HCT116 (cell line): Measurements from ENCODE around the gene ASAP2. TPM values are rescaled to one million over a fixed set of nuclear protein-coding genes. Genes with fewer than 3 reads are reported as not detected.

Source experiments
- ATAC-seq: fragments of 200-7000 bp; cut with Tn5 transposase; 2 replicates; pipeline ENCODE4 v1.9.1; 2020; ENCODE audit warnings: mild to moderate bottlenecking, moderate library complexity
- BruUV-seq: library from RNA; stranded (reverse); fragments of 400-500 nt; replicated peaks from 2 replicates; lab custom pipeline; 2021; lab: Mats Ljungman, UMichigan
- CTCF ChIA-PET: fragments of 300-600 bp; sonication (Branson Sonifier 250); formaldehyde crosslinking; loops from one replicate; lab custom pipeline; 2021; ENCODE audit warnings: antibody characterized with exemption; lab: Charles Lee
- POLR2A ChIA-PET: fragments of 300-600, 350-600 bp; sonication (Branson Sonifier 250); formaldehyde crosslinking; loops from one replicate; lab custom pipeline; 2021; ENCODE audit warnings: antibody characterized with exemption; lab: Charles Lee
- RAD21 ChIA-PET, 2 experiments: fragments of 300-600 bp; sonication (Branson Sonifier 250); formaldehyde crosslinking; loops; one replicate each; lab custom pipeline; 2023; ENCODE audit warnings: low total read pairs in 2 of 2; ENCODE audit not compliant: uncharacterized antibody in 2 of 2, unreplicated experiment in 2 of 2, low non-redundant PET in 1 of 2; lab: Charles Lee
- DNase-seq: peaks from one replicate; pipeline ENCODE4 v3.0.0-alpha.2; 2010; ENCODE audit warnings: low read depth, low spot score
- H2AFZ ChIP-seq: fragments of 200-600 bp; shearing (Covaris generic), sonication (generic); 2 replicates; pipeline ENCODE4 v1.6.1; 2017; ENCODE audit warnings: low read depth, mixed run types, mixed read lengths, antibody characterized with exemption, low read length; ENCODE audit not compliant: poor library complexity, severe bottlenecking
- H3K27ac ChIP-seq: 2 replicates; pipeline ENCODE4 v1.5.1; 2012; ENCODE audit warnings: low read depth, low read length
- H3K27me3 ChIP-seq: fragments of 200-600 bp; sonication (generic); 2 replicates; pipeline ENCODE4 v1.6.1; 2016; ENCODE audit warnings: mixed run types, low read length, mixed read lengths; ENCODE audit not compliant: insufficient read depth
- H3K36me3 ChIP-seq, 2 experiments: fragments of 200-500 bp in 1 of 2; fragments of 200-600 bp in 1 of 2; sonication (Bioruptor generic) in 1 of 2; sonication (generic) in 1 of 2; 2 replicates each; pipeline versions ENCODE4 v1.5.1 to v1.6.1; 2014 to 2016; ENCODE audit warnings: low read length in 2 of 2, inconsistent platforms in 1 of 2, mixed read lengths in 1 of 2, mixed run types in 1 of 2; ENCODE audit not compliant: insufficient read depth in 2 of 2, control insufficient read depth in 1 of 2
- H3K4me1 ChIP-seq, 2 experiments: fragments of 200-600 bp in 1 of 2; sonication (generic) in 1 of 2; 2 replicates each; pipeline versions ENCODE4 v1.5.1 to v1.6.1; 2012 to 2017; ENCODE audit warnings: low read length in 2 of 2, inconsistent platforms in 1 of 2, mild to moderate bottlenecking in 1 of 2, mixed read lengths in 1 of 2, mixed run types in 1 of 2, moderate library complexity in 1 of 2; ENCODE audit not compliant: insufficient read depth in 2 of 2, control insufficient read depth in 1 of 2
- H3K4me2 ChIP-seq: fragments of 200-600 bp; sonication (generic); 2 replicates; pipeline ENCODE4 v1.6.1; 2017; ENCODE audit warnings: mixed run types, low read length, mixed read lengths
- H3K4me3 ChIP-seq, 2 experiments: fragments of 200-600 bp in 1 of 2; sonication (generic) in 1 of 2; replicated peaks in 1 of 2; 2 replicates each; pipeline ENCODE4 v1.5.1; 2011 to 2016; ENCODE audit warnings: low read length in 2 of 2, control low read depth in 1 of 2, low read depth in 1 of 2, mild to moderate bottlenecking in 1 of 2, mixed read lengths in 1 of 2, mixed run types in 1 of 2
- H3K79me2 ChIP-seq: fragments of 200-600 bp; sonication (generic); 2 replicates; pipeline ENCODE4 v1.6.1; 2017; ENCODE audit warnings: mild to moderate bottlenecking, mixed run types, low read length, moderate library complexity, mixed read lengths; ENCODE audit not compliant: insufficient read depth
- H3K9ac ChIP-seq: fragments of 200-600 bp; sonication (generic); 2 replicates; pipeline ENCODE4 v1.6.1; 2016; ENCODE audit warnings: low read length, mixed read lengths
- H3K9me2 ChIP-seq: fragments of 200-600 bp; sonication (generic), shearing (Covaris generic); 2 replicates; pipeline ENCODE4 v1.6.1; 2017; ENCODE audit warnings: mixed run types, mild to moderate bottlenecking, moderate library complexity; ENCODE audit not compliant: insufficient read depth
- H3K9me3 ChIP-seq, 2 experiments: fragments of 200-500 bp in 1 of 2; fragments of 200-600 bp in 1 of 2; sonication (Bioruptor generic) in 1 of 2; sonication (generic) in 1 of 2; 2 replicates each; pipeline ENCODE4 v1.6.1; 2014 to 2017; ENCODE audit warnings: low read length in 2 of 2, mixed read lengths in 2 of 2, inconsistent platforms in 1 of 2, low read depth in 1 of 2, mild to moderate bottlenecking in 1 of 2, mixed run types in 1 of 2, moderate library complexity in 1 of 2; ENCODE audit not compliant: control insufficient read depth in 1 of 2, insufficient read depth in 1 of 2
- H4K20me1 ChIP-seq: fragments of 200-600 bp; sonication (generic), shearing (Covaris generic); 2 replicates; pipeline ENCODE4 v1.6.1; 2017; ENCODE audit warnings: mixed run types, mild to moderate bottlenecking, moderate library complexity; ENCODE audit not compliant: insufficient read depth
- CTCF ChIP-seq, 3 experiments: fragments of 200-600 bp in 1 of 3; sonication (generic) in 1 of 3; IDR thresholded peaks in 2 of 3; conservative IDR thresholded peaks in 1 of 3; 2 replicates each; pipeline ENCODE4 v1.5.1; 2012 to 2017; ENCODE audit warnings: low read depth in 2 of 3, low read length in 2 of 3, antibody characterized with exemption in 1 of 3, borderline replicate concordance in 1 of 3, control low read depth in 1 of 3, mild to moderate bottlenecking in 1 of 3, mixed read lengths in 1 of 3, mixed run types in 1 of 3, moderate library complexity in 1 of 3; ENCODE audit not compliant: insufficient read depth in 1 of 3
- EGR1 ChIP-seq: IDR thresholded peaks from 2 replicates; pipeline ENCODE4 v1.6.1; 2012; ENCODE audit warnings: low read depth
- JUND ChIP-seq: IDR thresholded peaks from 2 replicates; pipeline ENCODE4 v1.6.1; 2012
- RAD21 ChIP-seq: IDR thresholded peaks from 2 replicates; pipeline ENCODE4 v1.6.1; 2012; ENCODE audit warnings: low read depth, mild to moderate bottlenecking
- SRF ChIP-seq: IDR thresholded peaks from 2 replicates; pipeline ENCODE4 v1.6.1; 2012; ENCODE audit warnings: low read depth
- ZFX ChIP-seq: fragments of 450-650 bp; IDR thresholded peaks from 2 replicates; pipeline ENCODE4 v1.6.1; 2017
- ZNF274 ChIP-seq: fragments of 200-500 bp; sonication (Bioruptor generic); IDR thresholded peaks from 2 replicates; pipeline ENCODE4 v1.6.1; 2014; ENCODE audit warnings: mild to moderate bottlenecking, low read depth, low read length, inconsistent platforms
- intact Hi-C: fragments of 100-400 bp; cut with micrococcal nuclease; formaldehyde crosslinking; loops from 2 replicates; pipeline ENCODE4 v1.10.0; 2022
- total RNA-seq: library from RNA; stranded (reverse); gene quantifications from one replicate; pipeline ENCODE4 v1.2.1, GENCODE V29; 2021; ENCODE audit not compliant: unreplicated experiment

ASAP2 gene
- total RNA-seq, 1 experiment from 2014 or later = 16.5 TPM

- ChIA-PET RAD21 (no interaction called here), POLR2A (no interaction called here)
- H3K9ac ChIP-seq = no peak overlapping the region
- TF ChIP-seq ZFX (no peak), EGR1 (no peak), RAD21 (no peak), ZNF274 (no peak), CTCF (IDR thresholded peaks at IDR 0.05 in 2 of 3, conservative IDR thresholded peaks at IDR 0.05 in 1 of 3; ENCODE audit: borderline replicate concordance in 1 of 3, insufficient read depth in 1 of 3, low read depth in 2 of 3, low read length in 2 of 3) (no peak), SRF (no peak)
- TF ChIP-seq, all 23 proteins: peak for 0
- Histone ChIP-seq H3K4me1 (peaks cover 0 to 9% of the 10 kb centered on the region in 2 experiments; a peak in 2 of 4 replicates), H3K4me3 (no peak overlapping the region), H3K9me3 (0 out of 4 replicates have a peak, but pooled peaks cover 0 to 4% of the 10 kb centered on the region in 2 experiments), H3K36me3 (no peaks in the 10 kb centered on the region), H2AFZ (no peak overlapping the region), H3K4me2 (no peak overlapping the region), H4K20me1 (no peaks in the 10 kb centered on the region), H3K27me3 (no peaks in the 10 kb centered on the region), H3K79me2 (peaks cover 14% of the 10 kb centered on the region; the same call in 1 of the 2 replicates), H3K27ac (no peak overlapping the region), H3K9me2 (no peaks in the 10 kb centered on the region)
- no peak for DNase-seq
- no TSS peak for BruUV-seq
- CTCF ChIA-PET = no interaction called here
- no peak for ATAC-seq
- intact Hi-C loops = no loop called here
Observed at GRCh38 chr2:9269295-9269694, 62.7 kb downstream of the ASAP2 start.

DNA sequence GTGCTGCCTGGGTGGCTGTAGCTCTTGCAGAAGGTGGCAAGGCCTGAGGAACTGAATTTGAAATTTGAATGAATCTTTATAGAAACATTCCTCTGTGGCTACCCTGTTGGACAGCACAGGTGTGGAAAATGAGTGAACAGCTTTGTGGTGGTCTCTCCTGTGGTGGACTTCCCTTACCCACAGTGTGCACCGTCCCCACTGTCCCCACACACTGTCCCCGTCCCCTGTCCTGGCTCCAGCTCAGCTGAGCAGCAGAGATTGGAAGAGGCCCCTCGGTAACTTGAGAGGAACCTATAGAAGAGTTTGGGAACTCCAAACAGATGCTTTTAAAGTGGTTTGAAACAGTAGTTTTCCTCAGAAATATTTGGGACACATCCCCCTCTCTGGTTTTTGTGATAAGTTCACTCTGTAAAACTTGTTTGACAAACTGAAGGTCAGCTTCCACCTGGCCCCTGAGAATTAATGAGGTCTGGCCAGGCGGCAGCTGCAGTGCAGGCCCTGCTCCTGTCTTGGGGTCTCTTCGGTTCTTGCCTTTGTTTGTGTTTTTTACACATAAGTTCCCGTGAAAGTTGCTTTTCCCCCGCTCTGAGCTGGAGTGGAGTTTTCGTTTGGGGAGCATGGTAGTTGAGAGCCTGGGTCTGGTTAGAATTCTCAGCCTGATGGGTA is 63.2 kb downstream of the ASAP2 start:
- ATAC-seq (no peak), DNase-seq (no peak)
- 0 out of 4 replicates have a peak, but pooled peaks cover 0 to 4% of the 10 kb centered on the region in 2 experiments for H3K9me3 ChIP-seq
- H4K20me1 ChIP-seq = no peaks in the 10 kb centered on the region
- no peak overlapping the region for H3K4me2 ChIP-seq
- H3K9me2 ChIP-seq = no peaks in the 10 kb centered on the region
- RAD21 ChIA-PET = no interaction called here
- H3K27ac ChIP-seq = no peak overlapping the region
- POLR2A ChIA-PET = no interaction called here
- no peak overlapping the region for H3K9ac ChIP-seq
- no peak for TF ChIP-seq JUND
- TF ChIP-seq, all 23 proteins: peak for 0
- no TSS peak for BruUV-seq
- H3K36me3 ChIP-seq = no peaks in the 10 kb centered on the region
- CTCF ChIA-PET = no interaction called here
- no peak overlapping the region for H3K4me3 ChIP-seq
- H3K79me2 ChIP-seq = peaks cover 13% of the 10 kb centered on the region; the same call in 1 of the 2 replicates
- intact Hi-C loops = no loop called here
- H2AFZ ChIP-seq = no peak overlapping the region
- no peaks in the 10 kb centered on the region for H3K27me3 ChIP-seq
- peaks cover 0 to 14% of the 10 kb centered on the region in 2 experiments; a peak in 2 of 4 replicates for H3K4me1 ChIP-seq
